ENCODE results near the gene SAP30BP.

The SAP30BP gene

GRCh38 chr17:75750661-75751423, 83.7 kb downstream of the SAP30BP start:
- DNase-seq (ENCODE audit: low read depth, low spot score), result no peak
- no peak overlapping the region for H3K4me3 ChIP-seq (ENCODE audit: low read depth, low read length)
- in situ Hi-C loops (cut with HindIII; ENCODE audit: low sequenced_read_pairs), result no loop called here
- no peak for TF ChIP-seq CTCF (IDR thresholded peaks at IDR 0.05; ENCODE audit: low read depth, low read length)

GRCh38 chr17:75751676-75752404, 84.7 kb downstream of the SAP30BP start:
- in situ Hi-C loops (cut with HindIII; ENCODE audit: low sequenced_read_pairs), result no loop called here
- no peak overlapping the region for H3K4me3 ChIP-seq (ENCODE audit: low read depth, low read length)
- no peak for DNase-seq (ENCODE audit: low read depth, low spot score)
- TF ChIP-seq CTCF (IDR thresholded peaks at IDR 0.05; ENCODE audit: low read depth, low read length), result no peak

- no peak for TF ChIP-seq CTCF (IDR thresholded peaks at IDR 0.05; ENCODE audit: low read depth, low read length)
- no peak overlapping the region for H3K4me3 ChIP-seq (ENCODE audit: low read depth, low read length)
- in situ Hi-C loops (cut with HindIII; ENCODE audit: low sequenced_read_pairs), result no loop called here
- DNase-seq (ENCODE audit: low read depth, low spot score), result no peak
Measured at GRCh38 chr17:75752405-75752709, 85.2 kb downstream of the SAP30BP start.

- no peak for TF ChIP-seq CTCF (IDR thresholded peaks at IDR 0.05; ENCODE audit: low read depth, low read length)
- in situ Hi-C loops (cut with HindIII; ENCODE audit: low sequenced_read_pairs), result no loop called here
- no peak for DNase-seq (ENCODE audit: low read depth, low spot score)
- H3K4me3 ChIP-seq (ENCODE audit: low read depth, low read length), result peak overlapping the region; percentile 25
Measured at GRCh38 chr17:75752802-75753513, 85.8 kb downstream of the SAP30BP start.

- peak; percentile 50 for DNase-seq (ENCODE audit: low read depth, low spot score)
- peak overlapping the region; percentile 25 for H3K4me3 ChIP-seq (ENCODE audit: low read depth, low read length)
- in situ Hi-C loops (cut with HindIII; ENCODE audit: low sequenced_read_pairs), result no loop called here
- peak; percentile 51 for TF ChIP-seq CTCF (IDR thresholded peaks at IDR 0.05; ENCODE audit: low read depth, low read length)
Measured at GRCh38 chr17:75753514-75754377, 86.6 kb downstream of the SAP30BP start.
